OCI-LY1 (cell line): ENCODE results near the gene LAX1.

Experiments used
- H2AFZ ChIP-seq: fragments of 200-600 bp; sonication (generic), shearing (Covaris generic); 2 replicates; pipeline ENCODE4 v1.6.0; 2014; ENCODE audit warnings: antibody characterized with exemption, mild to moderate bottlenecking, low read length
- H3F3A ChIP-seq: fragments of 200-600 bp; sonication (generic), shearing (Covaris generic); 2 replicates; pipeline ENCODE4 v1.6.0; 2014; ENCODE audit warnings: mild to moderate bottlenecking, antibody characterized with exemption, low read length, moderate library complexity; ENCODE audit not compliant: insufficient read depth
- H3K27ac ChIP-seq: fragments of 200-600 bp; sonication (generic); 2 replicates; pipeline ENCODE4 v1.5.1; 2014; ENCODE audit warnings: low read length, mixed run types, mild to moderate bottlenecking, low read depth; ENCODE audit not compliant: poor library complexity, severe bottlenecking
- H3K27me3 ChIP-seq: fragments of 200-600 bp; sonication (generic); 2 replicates; pipeline ENCODE4 v1.6.0; 2014; ENCODE audit warnings: antibody characterized with exemption, mild to moderate bottlenecking, low read length, moderate library complexity; ENCODE audit not compliant: insufficient read depth
- H3K36me3 ChIP-seq: fragments of 200-600 bp; sonication (generic); 2 replicates; pipeline ENCODE4 v1.6.1; 2014; ENCODE audit warnings: mild to moderate bottlenecking, antibody characterized with exemption, low read length, moderate library complexity, mixed read lengths; ENCODE audit not compliant: insufficient read depth
- H3K4me1 ChIP-seq: fragments of 200-600 bp; sonication (generic); 2 replicates; pipeline ENCODE4 v1.5.1; 2014; ENCODE audit warnings: mild to moderate bottlenecking, low read length, moderate library complexity; ENCODE audit not compliant: insufficient read depth, severe bottlenecking
- H3K4me2 ChIP-seq: fragments of 200-600 bp; sonication (generic), shearing (Covaris generic); 2 replicates; pipeline ENCODE4 v1.6.1; 2014; ENCODE audit warnings: low read length
- H3K4me3 ChIP-seq: fragments of 200-600 bp; sonication (generic); 2 replicates; pipeline ENCODE4 v1.5.1; 2014; ENCODE audit warnings: low read length, low read depth, mild to moderate bottlenecking, mixed read lengths; ENCODE audit not compliant: poor library complexity, severe bottlenecking
- H3K79me2 ChIP-seq: fragments of 200-600 bp; shearing (Covaris generic); 2 replicates; pipeline ENCODE4 v1.6.1; 2016; ENCODE audit warnings: mixed run types, low read length, mixed read lengths; ENCODE audit not compliant: insufficient read depth
- H3K9ac ChIP-seq: fragments of 200-600 bp; sonication (generic), shearing (Covaris generic); 2 replicates; pipeline ENCODE4 v1.6.1; 2014; ENCODE audit warnings: mild to moderate bottlenecking, low read length, mixed read lengths
- H3K9me2 ChIP-seq: fragments of 200-600 bp; sonication (generic), shearing (Covaris generic); 2 replicates; pipeline ENCODE4 v1.6.1; 2014; ENCODE audit warnings: low read depth, mild to moderate bottlenecking, low read length, mixed read lengths
- H3K9me3 ChIP-seq: fragments of 200-600 bp; shearing (Covaris generic); 2 replicates; pipeline ENCODE4 v1.6.1; 2014; ENCODE audit warnings: low read length, mixed read lengths
- H4K20me1 ChIP-seq: fragments of 200-600 bp; sonication (generic), shearing (Covaris generic); 2 replicates; pipeline ENCODE4 v1.6.0; 2016; ENCODE audit warnings: mild to moderate bottlenecking, low read length; ENCODE audit not compliant: insufficient read depth
- EZH2 ChIP-seq: fragments of 200-600 bp; sonication (generic), shearing (Covaris generic); IDR thresholded peaks from 2 replicates; pipeline ENCODE4 v1.8.0; 2017; ENCODE audit warnings: borderline replicate concordance, mixed run types, mild to moderate bottlenecking, antibody characterized with exemption, low read length, moderate library complexity, mixed read lengths
- TF ChIP-seq, protein P1 (sequence below): fragments of 200-600 bp; sonication (generic), shearing (Covaris generic); IDR thresholded peaks from 2 replicates; pipeline ENCODE4 v1.5.1; 2017; ENCODE audit warnings: mild to moderate bottlenecking, antibody characterized with exemption, low read length, moderate library complexity, mixed read lengths

The LAX1 gene

DNA sequence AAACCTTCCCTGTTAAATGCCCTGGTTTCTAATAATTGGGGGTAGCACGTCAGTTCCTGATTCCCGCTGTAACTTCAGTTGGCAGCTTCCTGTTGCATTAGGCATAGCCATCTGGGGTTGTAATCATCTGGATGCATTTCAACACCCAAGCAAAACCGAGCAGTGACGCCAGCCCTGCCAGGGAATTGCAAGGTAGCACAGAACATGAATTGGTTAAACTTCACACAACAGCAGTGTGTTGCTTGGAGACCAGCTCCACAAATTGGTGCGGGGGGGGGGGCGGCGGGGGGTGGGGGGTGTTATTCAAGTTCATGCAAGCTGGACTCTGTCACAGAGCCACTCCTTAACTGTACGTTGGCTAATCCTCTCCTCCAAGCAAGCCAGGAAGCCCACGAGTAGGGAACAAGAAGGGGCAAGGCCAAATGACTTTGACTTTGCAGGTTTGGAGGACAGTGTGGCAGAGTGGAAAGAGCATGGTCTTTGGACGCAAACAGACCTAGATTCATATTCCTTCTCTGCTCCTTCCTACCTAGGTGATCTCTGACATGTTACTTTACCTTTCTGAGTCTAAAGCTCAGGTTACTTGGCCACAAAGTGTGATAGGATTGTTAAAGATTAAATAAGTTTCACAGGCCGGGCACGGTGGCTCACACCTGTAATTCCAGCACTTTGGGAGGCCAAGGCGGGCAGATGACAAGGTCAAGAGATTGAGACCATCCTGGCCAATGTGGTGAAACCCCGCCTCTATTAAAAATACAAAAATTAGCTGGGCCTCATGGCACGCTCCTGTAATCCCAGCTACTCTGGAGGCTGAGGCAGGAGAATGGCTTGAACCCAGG lies 4.7 kb downstream of the LAX1 start:
- Histone ChIP-seq H3K36me3 (peaks cover 50% of the 10 kb centered on the region), H3F3A (no peaks in the 10 kb centered on the region), H3K27me3 (no peaks in the 10 kb centered on the region), H3K4me2 (no peak overlapping the region), H3K4me3 (no peak overlapping the region), H3K27ac (no peak overlapping the region), H3K9ac (no peak overlapping the region), H3K79me2 (peaks cover 15% of the 10 kb centered on the region), H4K20me1 (no peaks in the 10 kb centered on the region), H3K4me1 (peaks cover 27% of the 10 kb centered on the region), H3K9me2 (no peaks in the 10 kb centered on the region), H2AFZ (no peak overlapping the region), H3K9me3 (no peaks in the 10 kb centered on the region)
- TF ChIP-seq, protein P1, sequence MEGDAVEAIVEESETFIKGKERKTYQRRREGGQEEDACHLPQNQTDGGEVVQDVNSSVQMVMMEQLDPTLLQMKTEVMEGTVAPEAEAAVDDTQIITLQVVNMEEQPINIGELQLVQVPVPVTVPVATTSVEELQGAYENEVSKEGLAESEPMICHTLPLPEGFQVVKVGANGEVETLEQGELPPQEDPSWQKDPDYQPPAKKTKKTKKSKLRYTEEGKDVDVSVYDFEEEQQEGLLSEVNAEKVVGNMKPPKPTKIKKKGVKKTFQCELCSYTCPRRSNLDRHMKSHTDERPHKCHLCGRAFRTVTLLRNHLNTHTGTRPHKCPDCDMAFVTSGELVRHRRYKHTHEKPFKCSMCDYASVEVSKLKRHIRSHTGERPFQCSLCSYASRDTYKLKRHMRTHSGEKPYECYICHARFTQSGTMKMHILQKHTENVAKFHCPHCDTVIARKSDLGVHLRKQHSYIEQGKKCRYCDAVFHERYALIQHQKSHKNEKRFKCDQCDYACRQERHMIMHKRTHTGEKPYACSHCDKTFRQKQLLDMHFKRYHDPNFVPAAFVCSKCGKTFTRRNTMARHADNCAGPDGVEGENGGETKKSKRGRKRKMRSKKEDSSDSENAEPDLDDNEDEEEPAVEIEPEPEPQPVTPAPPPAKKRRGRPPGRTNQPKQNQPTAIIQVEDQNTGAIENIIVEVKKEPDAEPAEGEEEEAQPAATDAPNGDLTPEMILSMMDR = no peak
- no peak for TF ChIP-seq EZH2

DNA sequence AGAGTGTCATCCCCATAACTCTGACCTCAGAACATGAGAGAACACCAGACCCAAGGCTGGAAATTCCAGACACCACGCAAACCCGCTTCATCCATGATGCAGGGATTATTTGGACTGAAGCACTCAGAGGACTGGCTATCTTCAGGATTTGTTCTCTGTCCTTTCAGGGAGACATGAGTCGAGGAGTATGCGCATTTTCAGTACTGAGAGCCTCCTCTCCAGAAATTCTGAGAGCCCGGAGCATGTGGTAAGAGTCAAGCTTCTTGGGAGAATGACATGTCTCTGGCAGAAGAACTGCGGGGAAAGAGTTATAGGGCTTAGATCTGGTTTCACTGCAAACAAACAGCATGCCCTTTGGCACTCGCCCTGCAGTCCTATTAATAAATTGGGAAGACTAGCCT lies 6.9 kb downstream of the LAX1 start:
- peaks cover 6% of the 10 kb centered on the region for H3K4me1 ChIP-seq
- no peak overlapping the region for H3K27ac ChIP-seq
- TF ChIP-seq EZH2 = no peak
- TF ChIP-seq, protein P1 = no peak

DNA sequence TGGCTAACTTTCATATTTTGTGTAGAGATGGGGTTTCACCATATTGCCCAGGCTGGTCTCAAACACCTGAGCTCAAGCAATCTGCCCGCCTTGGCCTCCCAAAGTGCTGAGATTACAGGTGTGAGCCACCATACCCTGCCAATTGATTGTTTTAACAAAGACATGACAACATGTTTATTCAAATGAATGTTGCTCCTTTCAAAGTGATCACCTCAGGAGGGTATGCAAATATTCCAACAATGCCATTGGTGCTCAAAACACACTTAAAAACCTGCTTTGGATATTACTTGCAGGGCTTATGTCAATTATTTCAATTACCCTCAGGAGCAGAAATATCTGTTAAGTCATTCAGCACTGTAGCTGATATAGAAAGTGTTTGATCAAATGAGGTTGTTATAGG lies 7.9 kb downstream of the LAX1 start:
- TF ChIP-seq, protein P1 = no peak
- TF ChIP-seq EZH2 = no peak
- H3K79me2 ChIP-seq = no peaks in the 10 kb centered on the region
- no peaks in the 10 kb centered on the region for H4K20me1 ChIP-seq
- H3K4me2 ChIP-seq = no peak overlapping the region
- no peaks in the 10 kb centered on the region for H3K4me1 ChIP-seq
- no peaks in the 10 kb centered on the region for H3K27me3 ChIP-seq
- no peaks in the 10 kb centered on the region for H3K9me3 ChIP-seq
- H3K36me3 ChIP-seq = peaks cover 64% of the 10 kb centered on the region
- no peaks in the 10 kb centered on the region for H3K9me2 ChIP-seq
- no peak overlapping the region for H3K4me3 ChIP-seq
- no peak overlapping the region for H3K9ac ChIP-seq
- H2AFZ ChIP-seq = no peak overlapping the region
- no peaks in the 10 kb centered on the region for H3F3A ChIP-seq
- no peak overlapping the region for H3K27ac ChIP-seq

More for the DNA sequence above, 6.9 kb downstream of the LAX1 start:
- no peaks in the 10 kb centered on the region for H4K20me1 ChIP-seq
- no peak overlapping the region for H3K4me2 ChIP-seq
- H3K9me3 ChIP-seq = no peaks in the 10 kb centered on the region
- H2AFZ ChIP-seq = no peak overlapping the region
- H3K36me3 ChIP-seq = peaks cover 64% of the 10 kb centered on the region
- no peaks in the 10 kb centered on the region for H3K9me2 ChIP-seq
- H3K27me3 ChIP-seq = no peaks in the 10 kb centered on the region
- H3K4me3 ChIP-seq = no peak overlapping the region
- H3F3A ChIP-seq = no peaks in the 10 kb centered on the region
- H3K9ac ChIP-seq = no peak overlapping the region
- H3K79me2 ChIP-seq = no peaks in the 10 kb centered on the region
